ENCODE data around the gene SLC30A3. TPM values are rescaled to one million over a fixed set of nuclear protein-coding genes. Genes with fewer than 3 reads are reported as not detected.

SLC30A3 gene
- total RNA-seq, 3 donors from 2014 or later (not counting 1 experiment from before 2014, with no cell fraction given): not detected

Other genes with a start within 250 kb of the SLC30A3 start
- 10 to 100 TPM; 64.9 to 81.1 (median 79.2) TPM for gene TMEM214, start 230.1 kb downstream of the SLC30A3 start, total RNA-seq
- 10 to 100 TPM in 2 of 3 donors, 1 to 10 TPM in 1; 10.0 to 12.0 (median 10.8) TPM for gene AGBL5, start 211.4 kb downstream of the SLC30A3 start, total RNA-seq
- 100 to 1,000 TPM; 178 to 207 (median 192) TPM for gene OST4, start 191.4 kb downstream of the SLC30A3 start, total RNA-seq
- under 1 TPM; 0.31 to 0.78 (median 0.41) TPM for gene EMILIN1, start 184.4 kb downstream of the SLC30A3 start, total RNA-seq
- gene KHK, start 176.3 kb downstream of the SLC30A3 start, total RNA-seq: 1 to 10 TPM; 3.7 to 4.0 (median 3.8) TPM
- gene CGREF1, start 143.9 kb downstream of the SLC30A3 start, total RNA-seq: not detected
- gene ABHD1, start 139.2 kb downstream of the SLC30A3 start, total RNA-seq: 1 to 10 TPM in 2 of 3 donors, under 1 TPM in 1; 0.88 to 2.4 (median 1.2) TPM
- gene PREB, start 128.4 kb downstream of the SLC30A3 start, total RNA-seq: 10 to 100 TPM; 24.6 to 41.5 (median 31.2) TPM
- not detected for gene PRR30, start 123.6 kb downstream of the SLC30A3 start, total RNA-seq
- not detected for gene TCF23, start 114.0 kb downstream of the SLC30A3 start, total RNA-seq
- 10 to 100 TPM; 65.5 to 76.6 (median 76.5) TPM for gene ATRAID, start 51.0 kb downstream of the SLC30A3 start, total RNA-seq
- gene SLC5A6, start 50.8 kb downstream of the SLC30A3 start, total RNA-seq: 100 to 1,000 TPM in 1 of 3 donors, 10 to 100 TPM in 2; 86.2 to 102 (median 93.7) TPM
- 10 to 100 TPM; 21.8 to 26.6 (median 24.0) TPM for gene CAD, start 45.7 kb downstream of the SLC30A3 start, total RNA-seq
- gene DNAJC5G, start 12.4 kb upstream of the SLC30A3 start, total RNA-seq: not detected
- gene TRIM54, start 19.4 kb upstream of the SLC30A3 start, total RNA-seq: under 1 TPM in 2 of 3 donors, not detected in 1; 0.18 to 0.21 TPM
- 1 to 10 TPM; 1.6 to 3.6 (median 2.4) TPM for gene UCN, start 45.4 kb upstream of the SLC30A3 start, total RNA-seq
- 10 to 100 TPM; 63.9 to 75.2 (median 64.8) TPM for gene MPV17, start 60.0 kb upstream of the SLC30A3 start, total RNA-seq
- gene GTF3C2, start 93.7 kb upstream of the SLC30A3 start, total RNA-seq: 10 to 100 TPM; 56.1 to 68.7 (median 59.7) TPM
- gene EIF2B4, start 107.3 kb upstream of the SLC30A3 start, total RNA-seq: 10 to 100 TPM; 35.0 to 44.5 (median 40.8) TPM
- gene SNX17, start 107.6 kb upstream of the SLC30A3 start, total RNA-seq: 100 to 1,000 TPM in 2 of 3 donors, 10 to 100 TPM in 1; 96.3 to 107 (median 100) TPM
- 10 to 100 TPM; 24.2 to 28.1 (median 26.1) TPM for gene ZNF513, start 117.7 kb upstream of the SLC30A3 start, total RNA-seq
- gene PPM1G, start 146.5 kb upstream of the SLC30A3 start, total RNA-seq: 10 to 100 TPM; 63.9 to 73.8 (median 69.5) TPM
- gene NRBP1, start 165.6 kb upstream of the SLC30A3 start, total RNA-seq: 100 to 1,000 TPM; 240 to 278 (median 262) TPM
- 1 to 10 TPM; 4.4 to 8.4 (median 5.1) TPM for gene KRTCAP3, start 179.3 kb upstream of the SLC30A3 start, total RNA-seq
- gene IFT172, start 226.7 kb upstream of the SLC30A3 start, total RNA-seq: 10 to 100 TPM; 24.8 to 35.7 (median 30.7) TPM
- gene FNDC4, start 232.2 kb upstream of the SLC30A3 start, total RNA-seq: not detected
- not detected for gene GCKR, start 233.8 kb upstream of the SLC30A3 start, total RNA-seq